ENCODE results near the gene DDC.

DNA sequence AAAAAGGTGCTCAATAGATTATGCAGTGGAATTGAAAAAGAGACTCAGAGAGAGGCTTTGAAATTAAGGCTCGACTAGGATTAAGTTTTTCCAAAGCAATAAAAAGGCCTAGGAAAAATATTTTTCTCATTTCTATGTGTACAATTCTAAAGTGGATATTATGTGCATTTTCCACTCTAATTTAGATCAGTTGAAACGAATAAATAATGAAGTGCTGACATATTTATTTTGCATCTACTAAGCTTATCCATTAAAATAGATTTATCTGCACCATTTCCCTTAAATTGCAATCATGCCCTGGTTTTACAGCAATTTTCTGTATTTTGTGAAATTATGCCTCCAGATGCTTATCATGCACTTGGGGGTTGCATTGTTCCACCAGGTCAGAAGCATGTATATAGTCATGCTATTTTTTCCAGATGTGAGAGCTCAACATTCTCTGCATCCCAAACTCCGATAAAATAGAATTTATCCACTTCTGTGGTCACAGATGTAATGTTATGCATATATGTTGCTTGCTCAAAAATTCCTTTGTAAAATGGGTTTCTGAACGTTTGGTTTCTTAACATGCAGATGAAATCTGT is 133.4 kb downstream of the DDC start:
- TF ChIP-seq CTCF (IDR thresholded peaks at IDR 0.05): no peak
- TF ChIP-seq EZH2 (IDR thresholded peaks at IDR 0.05; ENCODE audit: borderline replicate concordance, insufficient read depth, low read depth, low read length, poor library complexity, severe bottlenecking): no peak
